OCI-M2 (cell line): ENCODE measurements around the gene NSG1.
"Not testable (repeated sequence)": the region's sequence is repeated elsewhere in the genome, so short reads cannot be mapped to it uniquely, and the experiment has no call there.

Experiments used
- DNase-seq: peaks from one replicate; lab custom pipeline; 2025; ENCODE audit not compliant: unreplicated experiment; lab: John Stamatoyannopoulos, UW

Gene NSG1, protein sequence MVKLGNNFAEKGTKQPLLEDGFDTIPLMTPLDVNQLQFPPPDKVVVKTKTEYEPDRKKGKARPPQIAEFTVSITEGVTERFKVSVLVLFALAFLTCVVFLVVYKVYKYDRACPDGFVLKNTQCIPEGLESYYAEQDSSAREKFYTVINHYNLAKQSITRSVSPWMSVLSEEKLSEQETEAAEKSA

DNA sequence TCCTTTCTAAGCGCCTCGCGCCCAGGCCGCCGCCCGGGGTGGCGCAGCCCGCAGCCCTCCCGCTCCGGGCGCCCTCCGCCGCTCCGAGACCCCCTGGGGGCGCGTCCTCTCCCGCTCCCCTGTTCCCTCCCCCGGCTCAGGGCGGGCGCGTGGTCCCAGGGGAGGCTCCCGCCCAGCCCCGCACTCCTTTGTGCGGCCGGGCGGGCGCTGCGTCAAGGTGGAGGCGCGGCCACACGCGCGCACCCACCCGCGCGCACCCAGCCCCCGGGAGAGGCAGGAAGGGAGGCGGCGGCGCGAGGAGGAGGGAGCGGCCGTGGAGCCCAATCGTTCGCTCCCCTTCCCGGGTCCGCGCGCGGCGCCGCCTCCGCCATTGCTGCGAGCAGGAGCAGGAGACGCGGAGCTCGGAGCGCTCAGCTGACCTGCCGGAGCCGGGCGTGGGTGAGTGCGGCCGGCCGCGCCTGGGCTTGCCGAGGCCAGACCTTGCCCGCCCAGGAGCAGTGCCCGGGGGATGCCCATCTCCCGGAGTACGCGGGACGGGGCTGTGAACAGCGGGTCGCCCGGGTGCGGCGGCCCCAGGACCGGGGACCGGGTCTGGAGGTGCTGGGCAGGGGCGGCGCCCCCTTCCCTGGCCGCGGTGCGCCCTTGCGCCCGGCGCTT lies at the start of gene NSG1:
Gene NSG1, plus strand, starts transcription at position 367 of the 657 bp plus-strand sequence. CDS start 528 bp downstream, outside the sequence.
- DNase-seq, result no peak

DNA sequence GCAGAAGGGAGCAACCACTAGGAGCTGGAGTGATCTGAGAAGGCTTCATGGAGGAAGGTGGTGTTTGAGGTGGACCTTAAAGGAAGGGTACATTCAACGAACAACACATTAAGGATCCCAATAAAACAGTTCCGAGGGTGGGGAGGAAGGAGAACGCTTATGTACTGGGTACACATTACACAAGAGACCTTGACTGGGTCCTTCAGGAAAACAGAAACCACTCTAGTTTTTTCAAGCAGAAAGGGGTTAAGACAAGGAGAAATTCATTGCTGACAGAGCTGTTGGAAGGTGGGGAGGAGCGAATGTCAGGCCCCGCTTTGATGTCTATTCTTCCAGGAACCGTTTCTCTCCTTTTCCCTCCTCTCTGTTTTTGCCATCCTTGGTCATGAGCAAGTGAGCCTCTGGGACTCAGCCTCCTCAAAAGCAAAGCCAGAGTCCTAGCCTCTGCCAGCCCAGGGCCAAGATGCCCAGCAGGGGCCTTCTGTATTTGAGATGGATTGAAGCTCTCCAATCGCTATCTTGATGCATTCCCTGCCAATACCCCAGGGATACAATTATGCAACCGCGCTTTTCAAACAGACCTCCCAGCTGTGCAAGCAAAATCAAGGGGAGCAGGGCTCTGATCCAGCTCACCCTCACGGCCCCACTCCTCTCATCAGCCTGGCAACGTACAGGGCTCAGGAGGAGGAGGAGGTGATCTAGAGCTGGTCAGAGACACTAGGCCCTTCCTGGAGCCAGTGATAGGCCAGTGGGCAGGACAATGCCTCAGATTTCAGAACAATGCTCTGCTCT lies 48.5 kb upstream of the NSG1 start:
- no peak for DNase-seq

DNA sequence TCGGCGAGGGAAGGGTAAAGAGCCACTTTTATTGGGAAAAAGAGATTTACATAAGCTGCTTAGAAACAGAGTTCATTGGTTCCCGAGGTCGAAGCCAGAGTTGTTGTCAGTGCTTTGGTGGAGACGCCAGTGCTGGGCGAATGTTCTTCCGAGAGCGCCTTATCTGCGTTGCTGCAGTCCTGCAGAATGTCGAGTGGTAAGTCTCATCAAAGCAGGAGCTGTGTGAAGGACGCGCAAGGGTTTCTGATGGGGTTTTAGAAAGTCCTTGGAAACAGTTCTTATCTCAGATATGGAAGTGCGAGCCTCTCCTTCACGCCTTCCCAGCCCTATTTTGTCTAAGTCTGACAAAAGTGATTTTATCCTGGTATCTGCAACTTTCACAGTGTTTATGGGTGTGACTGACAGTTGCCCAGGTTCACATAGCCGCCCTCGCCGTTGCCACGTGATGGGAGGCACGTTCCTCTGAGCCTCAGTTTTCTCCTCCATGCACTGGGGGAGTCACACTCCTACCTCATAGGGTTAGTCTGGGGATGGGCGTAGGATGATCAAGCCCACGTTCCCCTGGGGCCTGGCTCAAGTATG lies 47.3 kb upstream of the NSG1 start:
- no peak for DNase-seq

DNA sequence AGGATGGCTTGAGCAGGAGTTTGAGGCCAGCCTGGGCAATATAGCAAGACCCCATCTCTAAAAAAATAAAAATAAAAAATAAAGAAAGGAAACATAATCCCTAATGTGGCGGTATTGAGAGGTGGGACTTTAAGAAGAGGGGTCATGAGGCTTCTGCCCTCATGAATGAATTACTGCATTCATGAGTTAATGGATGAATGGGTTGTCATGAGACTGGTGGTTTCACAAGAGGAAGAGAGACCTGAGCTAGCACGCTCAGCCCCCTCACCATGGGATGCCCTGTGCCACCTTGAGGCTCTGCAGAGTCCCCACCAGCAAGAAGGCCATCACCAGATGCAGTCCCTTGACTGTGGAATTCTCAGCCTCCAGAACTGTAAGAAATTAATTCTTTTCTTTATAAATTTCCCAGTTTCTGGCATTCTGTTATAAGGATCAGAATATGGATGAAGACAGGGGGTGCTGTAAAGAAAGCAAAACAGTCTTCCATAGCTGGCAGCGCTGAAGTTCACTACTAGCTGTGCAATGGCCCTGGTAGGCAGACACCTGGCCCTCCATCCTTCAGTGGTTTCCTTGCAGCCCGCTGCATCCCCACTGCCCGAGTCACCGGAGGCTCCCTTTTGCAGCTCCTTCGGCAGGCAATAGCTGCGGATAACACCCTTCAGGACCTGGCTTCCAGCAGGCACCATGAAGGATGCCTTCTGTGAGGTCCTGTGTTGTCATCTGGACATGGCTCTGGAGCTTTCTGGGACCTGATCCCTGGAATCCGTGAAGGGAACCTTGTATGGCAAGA lies 44.8 kb upstream of the NSG1 start:
- no peak for DNase-seq

DNA sequence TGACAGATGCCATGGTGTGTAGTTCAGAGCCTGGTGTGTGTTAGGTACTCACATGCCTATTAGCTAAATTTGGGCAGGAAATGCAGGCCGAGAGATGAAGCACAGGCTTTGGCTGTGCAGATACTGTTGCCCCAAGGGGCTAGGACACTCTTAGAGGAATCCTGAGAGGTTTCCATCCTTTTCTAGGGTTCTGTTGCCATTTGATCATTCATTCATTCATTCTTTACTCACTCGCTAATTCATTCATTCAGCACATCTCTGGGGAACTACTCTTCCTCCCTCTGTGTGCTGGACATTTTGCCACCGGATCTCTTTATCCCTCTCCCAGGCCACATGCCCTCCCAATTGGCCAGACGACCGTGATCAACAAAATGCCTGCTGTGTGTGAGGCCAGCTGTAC lies 43.9 kb upstream of the NSG1 start:
- DNase-seq, result no peak

DNA sequence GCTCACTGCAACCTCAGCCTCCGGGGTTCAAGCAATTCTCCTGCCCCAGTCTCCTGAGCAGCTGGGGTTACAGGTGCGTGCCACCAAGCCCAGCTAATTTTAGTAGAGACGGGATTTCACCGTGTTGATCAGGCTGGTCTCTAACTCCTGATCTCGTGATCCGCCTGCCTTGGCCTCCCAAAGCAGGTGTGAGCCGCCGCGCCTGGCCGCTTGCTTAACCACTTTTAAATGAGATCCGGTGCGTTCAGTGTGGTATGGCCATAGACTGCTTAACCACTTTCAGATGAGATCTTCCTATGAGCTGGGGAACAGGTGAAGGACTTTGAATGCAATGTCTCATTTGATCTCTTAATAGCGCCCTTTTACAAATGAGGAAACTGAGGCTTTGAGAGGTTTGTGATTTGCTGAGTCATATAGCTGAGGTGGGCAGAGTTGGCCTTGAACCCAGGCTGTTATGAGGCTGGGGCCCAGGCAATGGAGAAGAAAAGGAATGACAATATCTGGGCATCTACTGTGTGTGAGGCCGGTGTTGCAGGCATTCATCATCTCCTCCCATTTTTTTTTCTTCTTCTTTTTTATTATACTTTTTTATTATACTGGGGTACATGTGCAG lies 41.9 kb upstream of the NSG1 start:
- no peak for DNase-seq

DNA sequence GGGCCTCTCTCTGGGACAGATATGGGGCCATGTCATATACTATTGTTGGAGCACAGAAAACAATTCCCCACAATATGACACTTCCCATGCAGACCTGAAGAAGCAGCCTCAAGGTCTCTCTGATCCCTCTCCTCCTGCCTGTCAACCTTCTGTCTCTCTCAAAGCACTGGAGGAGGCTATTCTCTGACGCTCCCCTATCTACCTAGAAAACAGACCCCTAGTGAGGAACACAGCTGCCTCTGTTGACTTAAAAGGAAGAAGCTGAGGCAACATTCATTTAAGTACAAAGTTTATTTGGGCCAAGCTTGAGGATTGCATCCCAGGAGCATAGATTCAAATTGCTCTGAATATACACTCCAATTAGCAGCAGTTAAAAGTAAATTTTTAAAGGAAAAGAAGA lies 39.3 kb upstream of the NSG1 start:
- DNase-seq, result no peak

DNA sequence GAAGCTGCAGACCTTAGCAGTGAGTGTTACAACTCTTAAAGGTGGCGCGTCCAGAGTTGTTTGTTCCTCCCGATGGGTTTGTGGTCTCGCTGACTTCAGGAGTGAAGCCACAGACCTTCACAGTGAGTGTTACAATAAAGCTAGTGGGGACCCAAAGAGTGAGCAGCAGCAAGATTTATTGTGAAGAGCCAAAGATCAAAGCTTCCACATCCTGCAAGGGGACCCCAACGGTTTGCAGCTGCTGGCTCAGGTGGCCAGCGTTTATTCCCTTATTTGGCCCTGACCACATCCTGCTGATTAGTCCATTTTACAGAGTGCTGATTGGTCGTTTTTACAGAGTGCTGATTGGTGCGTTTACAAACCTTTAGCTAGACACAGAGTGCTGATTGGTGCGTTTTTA lies 38.3 kb upstream of the NSG1 start:
- DNase-seq, result not testable (repeated sequence)

DNA sequence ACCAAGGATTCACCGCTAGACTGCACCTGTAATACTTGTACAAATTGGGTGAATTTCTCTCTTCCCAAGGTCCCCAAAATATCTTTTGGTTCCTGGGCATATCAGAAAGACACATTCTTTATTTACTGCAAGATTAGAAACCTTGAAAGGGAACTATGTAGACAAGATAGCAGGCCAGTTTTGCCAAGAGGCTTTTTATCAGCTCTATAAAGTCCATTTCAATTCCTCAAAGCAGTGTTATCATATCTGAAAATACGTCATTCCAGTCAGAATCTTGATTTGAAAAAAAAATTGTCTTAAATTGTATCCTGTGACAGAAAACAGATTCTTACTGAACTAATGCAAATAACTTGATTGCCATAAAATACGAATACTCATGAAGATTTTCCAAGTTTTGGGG lies 37.0 kb upstream of the NSG1 start:
- DNase-seq, result no peak

DNA sequence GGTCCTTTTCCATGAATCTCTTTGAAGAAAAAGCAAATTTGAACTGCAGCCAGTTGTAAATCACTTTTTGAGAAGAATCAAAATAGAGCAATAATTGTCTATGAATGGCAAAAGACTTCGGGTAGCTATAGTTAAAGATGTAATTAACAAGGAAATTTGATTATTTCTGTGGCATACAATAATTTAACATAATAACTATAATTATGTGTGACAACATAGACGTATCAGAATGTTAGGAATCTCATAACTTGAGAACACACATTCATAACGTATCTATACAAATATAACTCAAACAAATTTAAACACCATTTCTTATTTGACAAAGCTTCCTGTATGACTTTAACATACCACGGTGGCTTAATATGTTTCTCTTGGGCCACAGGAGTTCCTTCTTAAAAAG lies 36.0 kb upstream of the NSG1 start:
- no peak for DNase-seq

DNA sequence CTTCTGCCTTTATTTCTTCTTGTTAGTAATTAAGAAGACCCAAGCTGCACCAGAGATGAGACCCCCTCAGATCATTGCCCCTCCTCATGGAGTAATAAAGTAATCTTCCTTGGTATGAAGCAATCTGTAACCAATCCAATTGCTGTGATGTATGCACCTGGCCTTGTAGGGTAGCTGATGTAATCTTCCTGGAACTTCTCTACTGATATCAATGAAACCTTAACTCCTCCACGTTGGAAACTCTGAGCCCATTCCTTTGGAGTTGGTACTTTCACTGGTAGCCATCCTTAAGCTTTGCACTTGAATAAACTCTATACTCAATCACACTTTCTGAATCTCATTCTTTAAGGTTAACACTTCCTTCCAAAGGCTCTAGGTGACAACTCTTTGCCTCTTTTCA lies 31.6 kb upstream of the NSG1 start:
- no peak for DNase-seq

DNA sequence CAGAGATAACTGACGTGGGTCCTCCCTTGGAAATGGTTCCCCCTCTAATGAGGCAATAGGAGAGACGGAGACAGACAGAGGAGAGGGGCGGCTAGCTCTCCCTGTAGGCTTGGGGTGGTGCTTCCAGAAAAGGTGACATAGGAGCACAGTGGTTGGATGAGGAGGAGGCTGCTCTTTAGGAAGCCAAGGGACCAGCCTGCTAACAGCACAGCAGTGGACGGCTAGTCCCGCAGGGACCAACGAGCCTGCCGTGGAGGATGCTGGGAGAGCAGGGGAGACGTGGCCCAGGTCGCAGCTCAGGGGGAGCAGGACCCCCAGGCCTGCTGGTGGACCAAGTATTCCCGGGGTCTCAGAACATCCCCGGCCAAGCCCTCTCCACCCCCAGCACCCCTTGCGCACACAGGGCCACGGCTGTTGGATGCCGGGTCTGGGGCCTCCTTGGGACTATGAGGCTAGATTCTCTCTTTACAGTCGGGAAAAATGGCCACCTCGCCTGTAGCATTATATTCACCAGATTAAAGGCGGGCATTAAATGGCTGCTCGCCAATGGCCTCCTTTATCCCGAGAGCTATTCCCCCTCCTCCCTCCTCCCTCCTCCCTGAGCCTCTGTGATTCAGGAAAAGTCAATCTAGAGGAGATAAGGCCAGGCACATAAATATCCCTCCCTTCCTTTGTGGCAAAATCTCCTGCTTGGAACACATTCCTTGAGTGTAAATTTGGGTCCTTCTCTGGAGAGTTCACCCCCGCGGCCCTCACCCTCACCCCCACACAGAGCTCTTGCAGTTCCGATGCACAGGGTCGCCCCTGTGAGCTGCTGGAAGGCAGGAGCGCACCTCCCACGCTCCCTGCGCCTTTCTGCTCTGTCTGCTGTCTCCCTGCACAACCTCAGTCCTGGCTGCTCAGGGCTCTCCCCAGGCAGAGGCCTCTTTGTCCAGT lies 30.5 kb upstream of the NSG1 start:
- no peak for DNase-seq

DNA sequence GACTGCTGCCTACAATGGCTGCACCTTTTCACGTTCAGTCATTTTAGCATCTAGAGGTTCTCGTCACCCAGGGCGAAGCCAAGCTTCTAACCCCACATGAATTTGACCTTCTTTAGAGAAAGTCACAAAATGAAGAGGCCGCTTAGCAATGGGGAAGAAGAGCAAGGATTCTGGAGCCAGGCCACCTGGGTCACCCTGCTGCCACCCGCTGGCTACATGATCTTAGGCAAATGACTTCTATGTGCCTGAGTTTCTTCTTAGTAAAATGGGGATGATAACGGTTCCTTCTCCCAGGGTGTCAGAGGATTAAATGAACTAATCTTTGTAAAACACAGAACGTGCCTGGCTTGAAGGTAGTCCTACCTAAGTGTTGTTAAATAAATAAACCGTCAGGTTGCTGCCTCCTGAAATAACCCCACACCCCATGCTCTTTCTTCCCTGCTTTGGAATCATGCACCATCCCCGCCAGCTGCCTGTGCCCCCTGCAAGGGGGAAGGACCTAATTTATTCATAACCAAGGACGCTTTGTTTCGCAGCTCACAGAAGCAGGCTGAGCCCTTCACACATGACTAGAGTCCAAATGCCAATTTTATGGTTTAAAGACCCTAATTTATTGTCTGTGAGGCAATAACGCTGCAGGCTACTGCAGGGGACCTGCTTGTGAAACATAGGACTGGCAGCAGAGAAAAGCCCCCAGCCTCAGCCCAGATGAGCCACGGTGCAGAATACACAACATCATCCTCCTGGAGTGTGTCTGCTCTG lies 28.6 kb upstream of the NSG1 start:
- DNase-seq, result no peak

DNA sequence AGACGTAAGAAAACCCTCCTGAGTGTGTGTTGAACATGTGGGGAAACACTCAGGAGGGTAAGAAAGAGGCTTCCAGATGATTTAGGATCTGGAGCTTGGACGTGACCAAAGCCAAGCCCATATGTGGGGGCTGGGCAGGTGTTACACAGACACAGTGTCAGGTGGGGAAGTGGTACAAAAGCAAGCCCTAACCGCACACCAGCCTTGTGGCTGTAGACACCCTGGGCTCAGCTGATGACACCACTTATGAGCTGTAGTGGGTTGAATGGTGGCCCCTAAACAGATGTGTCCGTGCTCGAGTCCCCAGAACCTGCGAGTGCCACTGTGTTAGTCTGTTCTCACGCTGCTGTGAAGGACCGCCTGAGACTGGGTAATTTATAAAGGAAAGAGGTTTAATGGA lies 25.0 kb upstream of the NSG1 start:
- DNase-seq, result no peak

DNA sequence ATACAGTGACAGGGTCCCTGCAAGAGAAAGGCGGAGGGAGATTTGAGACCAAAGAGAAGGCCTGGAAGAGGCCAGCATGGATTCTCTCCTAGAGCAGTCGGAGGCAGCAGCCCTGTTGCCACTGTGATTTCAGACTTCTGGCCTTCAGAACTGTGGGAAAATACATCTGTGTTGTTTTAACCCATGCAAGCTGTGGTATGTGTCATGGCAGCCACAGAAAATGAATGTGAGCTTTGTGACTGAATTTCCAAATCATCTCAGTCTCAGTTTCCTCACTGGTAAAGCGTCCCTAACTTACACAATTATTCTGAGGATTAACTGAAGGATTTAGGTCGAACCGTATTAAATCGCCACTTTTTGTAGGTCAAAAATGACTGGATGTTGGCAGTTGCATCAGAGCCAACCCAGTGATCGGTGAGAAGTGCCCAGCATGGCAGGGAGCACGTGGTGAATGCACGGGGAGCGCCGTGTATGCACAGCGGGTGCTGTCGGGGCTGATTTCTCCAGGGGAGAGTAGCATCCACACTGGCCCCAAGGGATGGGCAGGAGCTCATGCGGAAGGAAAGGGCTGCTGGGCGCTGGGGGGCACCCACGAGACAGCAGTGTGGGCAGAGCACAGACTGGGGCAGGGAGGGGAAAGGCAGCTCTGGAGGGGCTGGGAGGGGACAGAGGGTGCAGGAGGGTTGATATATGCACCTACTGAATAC lies 23.8 kb upstream of the NSG1 start:
- DNase-seq, result no peak

DNA sequence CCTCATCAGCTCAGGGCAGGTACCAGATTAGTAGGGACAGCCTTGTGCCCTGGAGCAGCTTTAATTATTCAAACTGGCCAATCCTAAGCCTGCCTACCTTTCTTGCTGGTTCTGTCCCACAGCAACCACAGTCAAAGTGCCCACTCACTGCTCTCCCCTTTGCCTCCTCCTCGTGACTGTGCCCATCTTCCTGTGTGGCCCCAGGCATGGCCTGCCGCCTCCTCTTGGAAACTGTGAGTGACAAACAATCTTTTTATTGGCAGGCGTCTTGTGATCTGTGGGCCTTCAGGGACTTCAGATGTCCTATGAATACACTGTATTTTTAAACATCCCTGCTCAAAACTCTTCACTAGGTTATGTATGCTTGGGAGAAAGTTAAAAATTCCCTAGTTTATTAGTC lies 22.8 kb upstream of the NSG1 start:
- no peak for DNase-seq

DNA sequence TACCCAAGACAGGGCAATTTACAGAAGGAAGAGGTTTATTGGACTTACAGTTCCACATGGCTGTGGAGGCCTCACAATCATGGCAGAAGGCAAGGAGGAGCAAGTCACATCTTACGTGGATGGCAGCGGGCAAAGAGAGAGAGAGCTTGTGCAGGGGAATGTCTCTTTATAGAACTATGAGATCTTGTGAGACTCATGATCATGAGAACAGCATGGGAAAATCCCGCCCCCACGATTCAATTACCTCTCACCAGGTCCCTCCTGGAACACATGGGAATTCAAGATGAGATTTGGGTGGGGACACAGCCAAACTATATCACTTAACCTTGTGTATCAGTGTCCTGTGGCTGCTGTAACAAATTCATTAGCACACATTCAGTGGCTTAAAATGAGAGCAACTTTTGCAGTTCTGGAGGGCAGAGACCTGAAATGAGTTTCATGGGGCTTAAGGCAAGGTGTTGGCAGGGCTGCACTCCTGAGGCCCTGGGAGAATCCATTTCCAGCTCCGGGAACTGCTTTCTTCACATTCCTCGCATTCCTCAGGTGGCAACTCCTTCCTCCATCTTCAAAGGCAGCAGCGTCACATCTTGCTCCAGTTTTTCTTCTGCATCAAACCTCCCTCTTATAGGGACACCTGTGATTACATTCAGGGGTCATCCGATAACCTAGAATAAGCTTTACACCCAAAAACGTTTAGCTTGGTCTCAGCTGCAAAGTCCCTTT lies 22.3 kb upstream of the NSG1 start:
- no peak for DNase-seq
